ENCODE data around the gene GPR78.
"Not testable (repeated sequence)": the region's sequence is repeated elsewhere in the genome, so short reads cannot be mapped to it uniquely, and the experiment has no call there.

Gene GPR78

GRCh38 chr4:8568068-8568668 lies 12.0 kb upstream of the GPR78 start:
- H3K27ac ChIP-seq: no peak overlapping the region
- TF ChIP-seq ZFX (IDR thresholded peaks at IDR 0.05; ENCODE audit: borderline replicate concordance) (no peak), CTCF (IDR thresholded peaks at IDR 0.05) (no peak)

GRCh38 chr4:8570201-8570600 lies 10.0 kb upstream of the GPR78 start:
- no peak overlapping the region for H3K27ac ChIP-seq
- TF ChIP-seq ZFX (IDR thresholded peaks at IDR 0.05; ENCODE audit: borderline replicate concordance): no peak
- TF ChIP-seq CTCF (IDR thresholded peaks at IDR 0.05): no peak

- TF ChIP-seq CTCF (IDR thresholded peaks at IDR 0.05) (no peak), ZFX (IDR thresholded peaks at IDR 0.05; ENCODE audit: borderline replicate concordance) (no peak)
- H3K27ac ChIP-seq: no peak overlapping the region
Measured at GRCh38 chr4:8571702-8572685, 8.2 kb upstream of the GPR78 start.

- TF ChIP-seq ZFX (IDR thresholded peaks at IDR 0.05; ENCODE audit: borderline replicate concordance) (no peak), CTCF (IDR thresholded peaks at IDR 0.05) (no peak)
- H3K27ac ChIP-seq: no peak overlapping the region
Measured at GRCh38 chr4:8573266-8573665, 6.9 kb upstream of the GPR78 start.

- H3K27ac ChIP-seq: no peak overlapping the region
- no peak for TF ChIP-seq CTCF (IDR thresholded peaks at IDR 0.05)
- no peak for TF ChIP-seq ZFX (IDR thresholded peaks at IDR 0.05; ENCODE audit: borderline replicate concordance)
Measured at GRCh38 chr4:8574796-8575370, 5.3 kb upstream of the GPR78 start.

GRCh38 chr4:8575457-8575856 lies 4.7 kb upstream of the GPR78 start:
- TF ChIP-seq ZFX (IDR thresholded peaks at IDR 0.05; ENCODE audit: borderline replicate concordance): no peak
- TF ChIP-seq CTCF (IDR thresholded peaks at IDR 0.05): no peak
- H3K27ac ChIP-seq: no peak overlapping the region

- H3K27ac ChIP-seq: not testable (repeated sequence)
Measured at GRCh38 chr4:8576591-8576990, 3.6 kb upstream of the GPR78 start.

Measured in 22Rv1 (cell line).